ENCODE measurements around the gene CYP4A22. TPM values are rescaled to one million over a fixed set of nuclear protein-coding genes. Genes with fewer than 3 reads are reported as not detected.
A peak's percentile ranks its signal among the peaks of the same experiment; 100 is the strongest.

CYP4A22 gene
- total and polyA plus RNA-seq, 2 donors (not counting 3 experiments of a cell fraction or from before 2014, with no cell fraction given), result not detected

GRCh38 chr1:47189844-47190508, 52.7 kb downstream of the CYP4A22 start, which contains the start of gene PDZK1IP1:
Gene PDZK1IP1 (minus strand): TSS chr1:47190036. CDS start chr1:47189932, 104 bp downstream.
- no peak within 1 kb of the TSS for H3K4me2 ChIP-seq (ENCODE audit: insufficient read depth, low read length)
- POLR2A ChIA-PET, result interaction anchor here (0.6 kb wide), 1 partner anchor 125 kb away, joined by 3 read pairs; no protein-coding TSS in a partner anchor
- dilution Hi-C loops (cut with MboI; ENCODE audit: extremely low pct_ligation_motif_present, low sequenced_read_pairs), result no loop called here
- peak; percentile 80 for FAIRE-seq
- BruUV-seq (replicated peaks), result no TSS peak
- peaks cover 5% of the 10 kb centered on the region for H3K4me1 ChIP-seq (ENCODE audit: control insufficient read depth, extremely low read depth, insufficient read depth, low read length)
- intact Hi-C loops (cut with micrococcal nuclease), result loop anchor here (1.0 kb wide), 1 partner anchor 11 kb away; no protein-coding TSS in a partner anchor
- TF ChIP-seq EZH2 (IDR thresholded peaks at IDR 0.05; ENCODE audit: borderline replicate concordance, low read depth, low read length, severe bottlenecking) (no peak), GATA2 (IDR thresholded peaks at IDR 0.05; ENCODE audit: insufficient read depth, insufficient read length, low read depth, low read length) (no peak), JUN (IDR thresholded peaks at IDR 0.05; ENCODE audit: borderline replicate concordance, insufficient read depth, insufficient read length, low read depth) (no peak), FOS (IDR thresholded peaks at IDR 0.05; ENCODE audit: borderline replicate concordance, insufficient read depth, low read length) (no peak), MYC (IDR thresholded peaks at IDR 0.05; ENCODE audit: low read depth, low read length) (no peak), MAX (IDR thresholded peaks at IDR 0.05; ENCODE audit: insufficient read depth, insufficient read length) (no peak), CTCF (IDR thresholded peaks at IDR 0.05; ENCODE audit: extremely low read depth in 1 of 2, insufficient read depth in 1 of 2, low read depth in 1 of 2, low read length in 2 of 2) (no peak), POLR2A (IDR thresholded peaks at IDR 0.05; ENCODE audit: low read depth, low read length) (no peak), POLR2AphosphoS5 (IDR thresholded peaks at IDR 0.05; ENCODE audit: insufficient read depth, low read depth, low read length) (no peak)
- H3K27me3 ChIP-seq (ENCODE audit: control insufficient read depth in 2 of 2, insufficient read depth in 2 of 2, low read length in 2 of 2), result no peaks in the 10 kb centered on the region
- no peak within 1 kb of the TSS for H3K4me3 ChIP-seq (replicated peaks in 1 of 3; ENCODE audit: insufficient read depth in 1 of 3, low read depth in 1 of 3, low read length in 3 of 3)
- no peaks in the 10 kb centered on the region for H3K9me3 ChIP-seq (replicated peaks; ENCODE audit: control insufficient read depth, insufficient read depth, low read length)
- no peaks in the 10 kb centered on the region for H4K20me1 ChIP-seq (replicated peaks; ENCODE audit: control insufficient read depth, extremely low read depth, insufficient read depth, low read length)
- H3K27ac ChIP-seq (ENCODE audit: insufficient read depth, low read depth, low read length), result no peak within 1 kb of the TSS
- no peaks in the 10 kb centered on the region for H3K79me2 ChIP-seq (ENCODE audit: control insufficient read depth, insufficient read depth, low read length)
- H3K36me3 ChIP-seq (ENCODE audit: control insufficient read depth in 2 of 2, extremely low read depth in 1 of 2, insufficient read depth in 2 of 2, low read length in 2 of 2), result no peaks in the 10 kb centered on the region
- peak; percentile 56 for DNase-seq (ENCODE audit: low read depth, low spot score)
- H2AFZ ChIP-seq (ENCODE audit: low read depth, low read length), result peak within 1 kb of the TSS; percentile 76
- CTCF ChIA-PET, result interaction anchor here (0.7 to 8.0 kb wide), 13 partner anchors 9 to 248 kb away, joined by 3 to 224 read pairs (median 4); partner anchors contain the start of gene FOXD2
- H3K9ac ChIP-seq (replicated peaks; ENCODE audit: extremely low read depth, insufficient read depth, low read length), result no peak within 1 kb of the TSS
- no peaks in the 10 kb centered on the region for H3K9me1 ChIP-seq (replicated peaks; ENCODE audit: control insufficient read depth, extremely low read depth, insufficient read depth, low read length)
